T follicular helper cell (primary cell): ENCODE data around the gene COASY.
"Not testable (repeated sequence)": the region's sequence is repeated elsewhere in the genome, so short reads cannot be mapped to it uniquely, and the experiment has no call there.

ENCODE experiments used
- DNase-seq: peaks from one replicate; pipeline ENCODE4 v3.0.0-alpha.2; 2020; ENCODE audit warnings: low read depth

The COASY gene

DNA sequence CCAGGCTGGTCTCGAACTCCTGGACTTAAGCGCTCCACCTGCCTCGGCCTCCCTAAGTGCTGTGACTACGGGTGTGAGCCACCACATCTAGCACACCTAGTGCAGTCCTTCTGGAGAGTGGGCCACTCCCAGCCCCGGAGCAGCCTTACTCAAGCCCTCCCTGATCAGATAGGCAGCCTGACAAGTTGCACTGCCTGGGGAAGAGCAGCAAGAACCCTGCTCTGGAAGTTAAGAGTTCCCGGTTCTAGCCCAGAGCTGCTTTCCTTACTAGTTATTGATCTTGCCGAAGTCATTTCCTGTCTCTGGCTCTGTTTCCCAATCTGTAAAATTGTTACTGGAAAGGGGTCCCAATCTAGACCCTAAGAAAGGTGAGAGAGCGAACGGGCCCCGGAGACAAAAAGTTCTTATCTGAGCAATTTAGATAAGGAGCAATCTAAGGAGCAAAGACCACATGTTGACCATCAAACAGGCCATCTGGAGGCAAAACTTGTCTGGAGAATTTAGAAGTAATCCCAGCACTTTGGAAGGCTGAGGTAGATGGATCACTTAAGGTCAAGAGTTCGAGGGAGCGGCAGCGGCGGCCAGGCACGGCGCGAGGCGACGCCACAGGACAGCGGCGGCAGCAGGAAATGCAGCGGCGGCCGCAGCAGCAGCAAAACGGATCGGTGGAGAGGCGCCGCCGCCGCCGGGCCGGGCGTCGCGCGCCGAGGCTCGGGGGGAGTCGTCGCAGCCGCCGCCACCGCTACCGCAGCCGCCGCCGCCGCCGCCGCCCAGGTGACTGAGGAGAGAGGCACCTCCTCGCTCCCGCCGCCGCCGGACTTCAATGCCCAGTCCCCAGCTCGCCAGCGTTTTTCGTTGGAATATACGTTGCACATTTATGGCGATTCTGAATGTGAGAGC is 30.2 kb upstream of the COASY start:
- peak; percentile 31 for DNase-seq

DNA sequence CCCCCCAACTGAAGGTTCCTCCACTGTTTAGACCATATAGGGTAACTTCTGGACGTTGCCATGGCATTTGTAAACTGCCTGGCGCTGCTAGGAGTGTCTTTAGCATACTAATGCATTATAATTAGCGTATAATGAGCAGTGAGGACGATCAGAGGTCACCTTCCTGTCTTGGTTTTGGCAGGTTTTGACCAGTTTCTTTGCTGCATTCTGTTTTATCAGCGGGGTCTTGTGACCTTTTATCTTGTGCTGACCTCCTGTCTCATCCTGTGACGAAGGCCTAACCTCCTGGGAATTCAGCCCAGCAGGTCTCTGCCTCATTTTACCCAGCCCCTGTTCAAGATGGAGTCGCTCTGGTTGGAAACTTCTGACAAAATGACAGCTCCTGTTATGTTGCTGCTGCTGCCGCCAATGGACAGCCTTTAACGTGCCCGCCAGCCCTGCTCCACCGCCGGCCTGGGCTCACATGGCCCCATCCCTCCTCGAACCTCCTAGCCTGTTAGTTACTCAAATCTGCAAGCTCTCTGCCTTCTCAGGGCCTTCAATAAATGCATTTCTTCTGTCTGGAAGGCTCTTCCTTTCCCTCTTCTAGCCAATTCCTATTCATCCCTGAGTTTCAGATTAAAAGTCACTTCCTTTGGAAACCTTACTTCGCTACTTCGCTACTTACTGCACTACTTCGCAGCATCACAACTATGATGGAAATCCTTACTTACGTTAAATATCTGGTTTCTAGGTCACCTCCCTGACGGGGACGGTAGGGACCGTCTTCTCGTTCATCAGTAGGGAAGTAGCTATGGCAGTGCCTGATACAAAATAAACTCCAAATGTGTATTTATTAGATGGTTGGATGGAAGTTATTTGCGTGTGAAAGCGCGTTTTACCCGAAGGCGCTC is 26.5 kb upstream of the COASY start:
- no peak for DNase-seq

DNA sequence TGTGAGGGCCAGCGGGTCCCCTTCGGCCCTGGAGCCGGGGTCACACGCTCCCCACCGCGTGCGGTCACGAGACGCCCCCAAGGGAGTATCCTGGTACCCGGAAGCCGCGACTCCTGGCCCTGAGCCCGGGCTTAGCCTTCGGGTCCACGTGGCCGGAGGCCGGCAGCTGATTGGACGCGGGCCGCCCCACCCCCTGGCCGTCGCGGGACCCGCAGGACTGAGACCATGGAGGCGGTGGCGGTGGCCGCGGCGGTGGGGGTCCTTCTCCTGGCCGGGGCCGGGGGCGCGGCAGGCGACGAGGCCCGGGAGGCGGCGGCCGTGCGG is 25.9 kb upstream of the COASY start, which contains the start of gene NAGLU:
TSS of gene NAGLU (plus strand) at position 194 of the 324 bp plus-strand sequence. CDS start at position 226, 32 bp downstream.
- peak; percentile 54 for DNase-seq

DNA sequence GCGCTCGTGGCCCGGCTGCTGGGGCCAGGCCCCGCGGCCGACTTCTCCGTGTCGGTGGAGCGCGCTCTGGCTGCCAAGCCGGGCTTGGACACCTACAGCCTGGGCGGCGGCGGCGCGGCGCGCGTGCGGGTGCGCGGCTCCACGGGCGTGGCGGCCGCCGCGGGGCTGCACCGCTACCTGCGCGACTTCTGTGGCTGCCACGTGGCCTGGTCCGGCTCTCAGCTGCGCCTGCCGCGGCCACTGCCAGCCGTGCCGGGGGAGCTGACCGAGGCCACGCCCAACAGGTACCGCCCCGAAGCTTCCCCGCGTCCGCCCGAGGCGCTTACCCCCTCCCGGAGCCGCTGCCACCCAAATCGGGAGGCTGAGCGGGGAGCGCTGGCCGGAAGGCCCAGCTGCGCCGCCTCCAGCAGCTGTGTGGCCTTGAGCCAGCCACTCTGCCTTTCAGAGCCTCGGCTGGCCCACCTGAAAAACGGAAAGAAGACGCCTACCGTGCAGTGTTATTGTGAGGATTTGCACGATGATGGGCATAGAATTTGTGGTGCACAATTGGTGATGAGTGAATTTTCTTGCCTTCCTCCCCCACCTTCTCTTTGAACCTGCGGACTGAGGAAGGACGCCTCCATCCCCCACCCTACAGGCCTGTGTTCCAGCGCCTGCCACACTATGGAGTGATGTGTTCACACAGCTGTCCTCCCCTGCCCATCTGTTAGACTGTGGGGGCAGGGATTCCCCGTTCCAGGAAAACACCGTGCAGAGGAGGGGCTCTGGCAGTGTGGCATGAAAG is 25.4 kb upstream of the COASY start:
- peak; percentile 40 for DNase-seq

DNA sequence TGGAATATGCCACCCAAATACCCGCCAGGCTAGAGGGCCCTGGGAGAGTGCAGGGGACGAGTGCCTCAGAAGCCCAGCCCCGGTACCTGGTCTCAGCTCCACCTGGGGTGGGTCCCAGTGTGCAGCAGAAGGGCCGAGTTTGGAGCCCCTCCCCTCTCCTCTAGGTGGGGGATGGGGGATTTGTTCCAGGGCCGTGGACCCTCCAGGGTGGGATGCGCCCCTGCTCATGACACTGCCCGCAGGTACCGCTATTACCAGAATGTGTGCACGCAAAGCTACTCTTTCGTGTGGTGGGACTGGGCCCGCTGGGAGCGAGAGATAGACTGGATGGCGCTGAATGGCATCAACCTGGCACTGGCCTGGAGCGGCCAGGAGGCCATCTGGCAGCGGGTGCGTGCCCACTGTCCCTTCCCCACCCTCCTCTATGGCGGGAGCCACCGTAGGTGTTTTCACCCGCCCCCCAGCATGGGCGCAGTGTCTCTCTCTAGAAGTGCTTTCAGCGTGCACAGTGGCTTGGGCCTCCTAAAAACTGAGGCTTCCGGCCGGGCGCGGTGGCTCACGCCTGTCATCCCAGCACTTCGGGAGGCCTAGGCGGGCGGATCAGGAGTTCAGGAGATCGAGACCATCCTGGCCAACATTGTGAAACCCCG is 24.7 kb upstream of the COASY start:
- no peak for DNase-seq

DNA sequence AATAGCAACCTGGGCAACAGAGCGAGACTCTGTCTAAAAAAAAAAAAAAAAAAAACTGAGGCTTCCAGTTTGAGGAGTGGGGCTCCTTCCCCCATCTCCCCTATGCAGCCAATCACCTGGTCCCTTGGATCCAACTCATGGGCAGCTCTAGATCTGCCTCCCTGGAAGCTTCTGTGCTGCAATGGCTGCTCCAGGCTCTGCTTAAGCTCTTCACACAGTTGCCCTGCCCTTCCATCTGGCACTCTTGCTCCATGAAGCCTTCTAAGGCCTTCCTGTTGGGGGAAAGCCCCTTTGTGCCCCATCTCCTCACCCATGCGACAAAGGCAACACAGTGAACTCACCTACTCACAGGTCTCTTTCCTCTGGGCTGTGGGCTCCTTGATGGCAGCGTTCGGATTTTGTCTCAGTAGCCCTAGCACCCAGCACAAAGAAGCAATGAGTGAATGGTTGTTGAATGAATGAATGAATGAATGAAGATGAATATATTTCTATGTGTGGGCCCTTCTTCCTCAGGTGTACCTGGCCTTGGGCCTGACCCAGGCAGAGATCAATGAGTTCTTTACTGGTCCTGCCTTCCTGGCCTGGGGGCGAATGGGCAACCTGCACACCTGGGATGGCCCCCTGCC is 24.0 kb upstream of the COASY start:
- no peak for DNase-seq

DNA sequence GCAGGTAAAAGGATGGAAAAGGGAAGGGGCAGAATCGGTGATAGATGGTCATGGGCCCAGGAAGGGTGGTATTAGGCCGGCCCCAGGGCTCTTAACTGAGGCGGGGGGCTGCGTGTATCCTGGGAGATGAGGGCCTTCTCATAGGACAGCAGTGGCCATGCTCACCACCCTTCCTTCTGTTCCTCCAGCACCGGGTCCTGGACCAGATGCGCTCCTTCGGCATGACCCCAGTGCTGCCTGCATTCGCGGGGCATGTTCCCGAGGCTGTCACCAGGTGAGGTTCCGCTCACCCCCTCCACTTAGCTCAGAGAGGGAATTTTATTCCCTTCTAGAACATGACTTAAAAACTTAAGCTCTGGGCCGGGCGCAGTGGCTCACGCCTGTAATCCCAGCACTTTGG is 23.5 kb upstream of the COASY start:
- no peak for DNase-seq

DNA sequence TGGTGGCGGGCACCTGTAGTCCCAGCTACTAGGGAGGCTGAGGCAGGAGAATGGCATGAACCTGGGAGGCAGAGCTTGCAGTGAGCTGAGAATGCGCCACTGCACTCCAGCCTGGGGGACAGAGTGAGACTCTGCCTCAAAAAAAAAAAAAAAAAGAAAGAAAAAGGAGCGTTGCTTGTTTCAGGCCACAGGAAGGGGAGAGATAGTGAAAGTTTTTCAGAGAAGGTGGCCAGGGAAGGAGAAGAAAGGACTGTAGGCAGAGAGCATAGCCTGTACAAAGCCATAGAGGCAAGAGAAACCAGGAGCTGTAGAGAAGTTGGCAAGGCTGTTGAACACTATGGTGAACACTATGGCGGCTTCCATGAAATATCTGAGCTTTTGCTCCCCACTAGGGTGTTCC is 21.4 kb upstream of the COASY start:
- DNase-seq = not testable (repeated sequence)

DNA sequence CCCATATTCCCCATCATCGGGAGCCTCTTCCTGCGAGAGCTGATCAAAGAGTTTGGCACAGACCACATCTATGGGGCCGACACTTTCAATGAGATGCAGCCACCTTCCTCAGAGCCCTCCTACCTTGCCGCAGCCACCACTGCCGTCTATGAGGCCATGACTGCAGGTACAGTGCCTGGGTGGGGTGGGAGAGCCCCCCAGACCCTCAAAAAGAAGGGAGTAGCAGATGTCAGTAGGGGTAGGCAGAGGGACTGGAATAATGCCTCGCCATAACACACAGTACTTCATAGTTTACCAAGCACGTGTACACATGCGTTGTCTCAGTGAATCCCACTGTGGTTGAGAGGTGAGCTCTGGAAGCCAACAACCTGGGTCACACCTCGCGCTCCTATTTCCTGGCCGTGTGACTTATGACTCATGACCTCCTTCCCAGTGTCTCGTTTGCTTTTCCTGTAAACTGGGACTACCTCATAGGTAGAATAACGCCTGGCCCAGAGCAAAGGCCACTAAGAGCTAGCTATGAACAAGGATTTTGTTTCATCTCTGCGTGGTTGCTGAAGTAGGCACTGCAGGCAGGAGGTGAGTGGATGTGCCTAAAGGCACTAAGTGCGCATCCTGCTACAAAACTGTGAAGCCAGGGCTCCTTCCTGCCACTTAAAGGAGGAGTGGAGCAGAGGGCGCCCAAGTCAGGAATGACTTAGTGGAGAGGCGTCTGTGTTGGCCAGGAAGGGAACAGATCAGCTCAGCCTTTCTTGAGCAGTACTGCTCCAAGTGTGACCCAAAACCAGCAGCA is 20.7 kb upstream of the COASY start:
- DNase-seq = no peak

DNA sequence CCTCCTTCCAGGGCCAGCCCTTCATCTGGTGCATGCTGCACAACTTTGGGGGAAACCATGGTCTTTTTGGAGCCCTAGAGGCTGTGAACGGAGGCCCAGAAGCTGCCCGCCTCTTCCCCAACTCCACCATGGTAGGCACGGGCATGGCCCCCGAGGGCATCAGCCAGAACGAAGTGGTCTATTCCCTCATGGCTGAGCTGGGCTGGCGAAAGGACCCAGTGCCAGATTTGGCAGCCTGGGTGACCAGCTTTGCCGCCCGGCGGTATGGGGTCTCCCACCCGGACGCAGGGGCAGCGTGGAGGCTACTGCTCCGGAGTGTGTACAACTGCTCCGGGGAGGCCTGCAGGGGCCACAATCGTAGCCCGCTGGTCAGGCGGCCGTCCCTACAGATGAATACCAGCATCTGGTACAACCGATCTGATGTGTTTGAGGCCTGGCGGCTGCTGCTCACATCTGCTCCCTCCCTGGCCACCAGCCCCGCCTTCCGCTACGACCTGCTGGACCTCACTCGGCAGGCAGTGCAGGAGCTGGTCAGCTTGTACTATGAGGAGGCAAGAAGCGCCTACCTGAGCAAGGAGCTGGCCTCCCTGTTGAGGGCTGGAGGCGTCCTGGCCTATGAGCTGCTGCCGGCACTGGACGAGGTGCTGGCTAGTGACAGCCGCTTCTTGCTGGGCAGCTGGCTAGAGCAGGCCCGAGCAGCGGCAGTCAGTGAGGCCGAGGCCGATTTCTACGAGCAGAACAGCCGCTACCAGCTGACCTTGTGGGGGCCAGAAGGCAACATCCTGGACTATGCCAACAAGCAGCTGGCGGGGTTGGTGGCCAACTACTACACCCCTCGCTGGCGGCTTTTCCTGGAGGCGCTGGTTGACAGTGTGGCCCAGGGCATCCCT is 18.5 kb upstream of the COASY start:
- DNase-seq = no peak

DNA sequence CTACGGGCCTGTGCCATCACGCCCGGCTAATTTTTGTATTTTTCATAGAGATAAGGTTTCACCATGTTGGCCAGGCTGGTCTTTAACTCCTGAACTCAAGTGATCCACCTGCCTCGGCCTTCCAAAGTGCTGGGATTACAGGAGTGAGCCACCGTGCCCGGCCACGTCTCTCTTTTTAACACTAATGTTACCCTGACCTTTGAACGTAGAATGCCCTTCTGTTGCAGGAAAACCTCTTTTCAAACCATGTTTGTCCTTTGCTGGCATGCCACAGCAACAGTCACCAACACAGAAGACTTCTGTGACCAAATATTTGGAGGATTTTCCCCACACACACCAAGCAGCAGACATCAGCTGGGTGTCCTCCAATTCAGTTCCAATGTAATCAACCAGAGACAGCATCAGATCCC is 17.1 kb upstream of the COASY start:
- DNase-seq = no peak

DNA sequence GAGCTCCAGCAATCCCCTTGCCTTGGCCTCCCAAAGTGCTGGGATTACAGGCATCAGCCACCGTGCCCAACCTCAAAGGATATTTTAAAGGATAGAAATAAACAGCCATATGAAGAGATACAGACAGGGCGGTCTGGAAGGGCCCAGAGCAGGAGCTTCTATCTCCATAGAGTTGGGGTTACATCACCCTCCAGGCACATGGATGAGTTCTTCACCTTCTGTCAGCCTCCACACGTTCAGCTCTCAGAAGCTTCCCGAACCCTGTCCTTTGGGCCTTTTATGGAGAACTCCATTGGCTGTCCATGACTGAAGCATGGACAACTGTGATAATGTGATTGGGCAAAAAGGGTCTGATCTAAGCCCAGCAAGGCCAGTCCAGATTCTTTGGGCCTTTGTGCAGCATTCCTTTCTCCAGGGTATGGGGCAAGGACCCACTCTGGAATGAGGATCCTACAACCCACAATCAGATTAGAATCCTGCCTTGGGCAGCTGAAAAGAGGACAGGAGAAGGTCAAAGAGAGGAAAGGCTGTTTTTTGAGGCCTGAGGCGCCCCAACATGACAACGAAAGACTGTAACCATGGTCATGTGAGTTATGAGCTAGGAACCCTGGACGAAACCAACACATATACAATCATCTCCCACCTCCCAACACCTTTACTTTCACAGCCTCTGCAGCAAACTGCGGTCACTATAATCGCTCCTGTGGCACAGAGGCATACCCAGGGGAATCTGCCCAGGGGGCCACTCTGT is 16.0 kb upstream of the COASY start:
- DNase-seq = not testable (repeated sequence)

DNA sequence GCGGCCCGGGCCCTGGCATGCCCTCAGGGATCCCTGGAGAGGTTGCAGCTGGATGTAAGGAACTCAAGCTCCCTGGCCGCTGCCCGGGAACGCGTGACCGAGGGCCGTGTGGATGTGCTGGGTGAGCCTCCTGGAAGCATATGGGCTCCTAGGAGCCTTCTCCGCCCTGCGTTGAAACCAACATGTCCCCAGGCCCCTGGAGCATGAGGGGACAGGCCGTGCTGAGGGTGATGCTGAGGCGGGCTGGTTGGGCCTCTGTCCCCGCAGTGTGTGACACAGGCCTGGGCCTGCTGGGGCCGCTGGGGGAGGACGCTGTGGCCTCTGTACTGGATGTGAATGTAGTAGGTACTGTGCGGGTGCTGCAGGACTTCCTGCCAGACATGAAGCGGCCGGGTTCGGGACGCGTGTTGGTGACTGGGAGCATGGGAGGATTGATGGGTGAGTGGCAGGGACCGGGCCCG is 14.9 kb upstream of the COASY start:
- DNase-seq = no peak

DNA sequence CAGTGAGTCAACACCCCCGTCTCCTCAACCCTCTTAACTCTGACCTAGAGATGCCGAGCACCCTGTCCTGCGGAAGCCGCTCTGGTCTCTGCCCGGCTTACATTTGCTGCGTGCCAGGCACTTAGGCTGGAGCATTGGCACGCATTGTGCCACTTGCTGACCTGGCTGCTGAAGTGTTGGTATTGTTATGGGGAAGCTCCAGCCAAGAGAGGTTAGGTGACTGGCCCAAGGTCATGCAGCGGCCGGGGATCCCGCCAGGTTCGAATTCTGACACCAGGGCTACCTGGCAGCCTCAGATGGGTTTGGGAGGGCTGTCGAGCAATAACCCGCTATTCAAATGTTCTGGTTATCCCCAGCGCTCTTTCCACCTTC is 14.3 kb upstream of the COASY start:
- DNase-seq = no peak

DNA sequence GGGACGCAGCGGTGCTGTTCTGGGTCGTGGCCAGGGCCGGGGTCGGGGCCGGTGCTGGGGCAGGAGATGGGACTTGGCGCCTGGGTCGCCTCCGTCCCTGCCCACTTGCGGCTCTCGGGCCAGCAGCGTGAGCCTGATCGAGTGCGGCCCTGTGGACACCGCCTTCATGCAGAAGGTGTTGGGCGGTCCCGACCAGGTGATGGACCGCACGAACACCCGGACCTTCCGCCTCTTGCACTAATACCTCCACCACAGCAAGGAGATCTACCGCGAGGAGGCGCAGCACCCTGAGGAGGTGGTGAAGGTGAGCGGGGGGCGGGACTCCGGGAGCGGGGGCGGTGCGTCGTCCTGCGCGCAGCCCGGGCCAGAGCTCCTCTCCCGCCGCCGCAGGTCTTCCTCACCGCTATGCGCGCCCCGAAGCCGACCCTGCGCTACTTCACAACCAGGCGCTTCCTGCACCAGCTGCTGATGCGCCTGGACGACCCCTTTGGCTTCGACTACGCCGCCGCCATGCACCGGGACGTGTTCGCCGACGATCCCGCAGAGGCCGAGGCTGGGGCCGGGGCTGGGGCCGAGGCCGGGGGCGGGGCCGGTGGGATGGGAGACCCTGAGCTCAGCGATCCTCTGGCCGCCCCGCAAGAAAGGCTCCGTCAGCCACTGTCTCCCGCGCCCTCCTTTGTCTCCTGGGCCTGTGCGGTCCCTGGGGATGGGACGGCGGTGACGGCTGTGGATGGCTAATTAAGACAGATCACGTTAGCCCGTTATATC is 13.7 kb upstream of the COASY start:
- peak; percentile 66 for DNase-seq

DNA sequence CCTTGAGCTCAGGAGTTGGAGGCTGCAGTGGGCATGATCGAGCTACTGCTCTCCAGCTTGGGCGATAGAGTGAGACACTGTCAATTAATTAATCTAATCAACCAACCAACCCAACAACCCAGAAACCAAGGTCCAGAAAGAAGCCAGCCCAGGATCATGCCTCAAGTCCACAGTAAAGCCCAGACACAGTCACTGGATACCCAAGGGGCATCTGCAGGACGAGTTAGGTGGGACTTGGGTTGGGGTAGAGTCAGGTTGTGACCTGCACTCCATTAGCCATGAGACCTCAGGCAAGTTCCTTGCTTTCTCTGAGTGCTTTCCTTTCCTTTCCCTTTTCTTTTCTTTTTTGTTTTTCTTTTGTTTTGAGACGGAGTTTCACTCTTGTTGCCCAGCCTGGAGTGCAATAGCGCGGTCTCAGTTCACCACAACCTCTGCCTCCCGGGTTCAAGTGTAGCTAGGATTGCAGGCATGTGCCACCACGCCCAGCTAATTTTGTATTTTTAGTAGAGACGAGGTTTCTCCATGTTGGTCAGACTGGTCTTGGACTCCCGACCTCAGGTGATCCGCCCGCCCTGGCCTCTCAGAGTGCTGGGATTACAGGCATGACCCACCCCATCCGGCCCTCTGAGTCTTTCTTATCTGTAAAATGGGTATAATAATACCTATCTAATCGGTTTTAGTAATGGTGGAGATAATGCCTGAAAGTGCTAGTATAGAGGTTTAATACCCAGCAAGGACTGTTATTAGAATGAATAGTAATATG is 12.8 kb upstream of the COASY start:
- DNase-seq = no peak

DNA sequence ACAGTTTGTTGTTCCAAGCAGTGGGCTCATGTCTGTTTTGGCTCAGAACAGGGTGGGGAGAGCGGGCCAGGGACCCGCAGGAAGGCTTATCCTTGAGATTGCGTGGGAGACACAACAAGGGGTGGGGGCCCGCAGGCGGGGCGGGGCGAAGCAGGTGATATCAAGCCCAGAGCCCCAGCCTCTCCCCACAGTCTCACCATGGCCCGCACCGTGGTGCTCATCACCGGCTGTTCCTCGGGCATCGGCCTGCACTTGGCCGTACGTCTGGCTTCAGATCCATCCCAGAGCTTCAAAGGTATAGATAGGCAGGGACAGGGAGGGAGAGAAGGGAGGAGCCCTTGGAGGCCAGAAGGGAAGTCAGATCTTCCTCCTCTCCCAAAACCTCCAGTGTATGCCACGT is 9.2 kb upstream of the COASY start, which contains the start of gene HSD17B1:
TSS of gene HSD17B1 (plus strand) at position 188 of the 400 bp plus-strand sequence. CDS start at position 199, 11 bp downstream.
- DNase-seq = not testable (repeated sequence)
